ENCODE measurements around the gene ZSCAN18.

The ZSCAN18 gene

GRCh38 chr19:58038688-58039204 lies 59.3 kb downstream of the ZSCAN18 start:
- ChIA-PET CTCF (no interaction called here), POLR2A (no interaction called here)
- no peak for TF ChIP-seq CTCF (IDR thresholded peaks at IDR 0.05; ENCODE audit: control extremely low read depth, extremely low read depth, low read depth, missing control alignments)
- no peak for DNase-seq (ENCODE audit: extremely low spot score)

- ChIA-PET CTCF (no interaction called here), POLR2A (no interaction called here)
- TF ChIP-seq CTCF (IDR thresholded peaks at IDR 0.05; ENCODE audit: control extremely low read depth, extremely low read depth, low read depth, missing control alignments): no peak
- DNase-seq (ENCODE audit: extremely low spot score): no peak
Observed at GRCh38 chr19:58037927-58038687, 59.9 kb downstream of the ZSCAN18 start.

GRCh38 chr19:58035863-58036262 lies 62.2 kb downstream of the ZSCAN18 start:
- TF ChIP-seq CTCF (IDR thresholded peaks at IDR 0.05; ENCODE audit: control extremely low read depth, extremely low read depth, low read depth, missing control alignments): no peak
- ChIA-PET POLR2A (no interaction called here), CTCF (no interaction called here)
- DNase-seq (ENCODE audit: extremely low spot score): no peak

- DNase-seq (ENCODE audit: extremely low spot score): no peak
- CTCF ChIA-PET: no interaction called here
- no peak for TF ChIP-seq CTCF (IDR thresholded peaks at IDR 0.05; ENCODE audit: control extremely low read depth, extremely low read depth, low read depth, missing control alignments)
- POLR2A ChIA-PET: no interaction called here
Observed at GRCh38 chr19:58034477-58034793, 63.6 kb downstream of the ZSCAN18 start.
